ENCODE data around the gene UBE4B. TPM values are rescaled to one million over a fixed set of nuclear protein-coding genes. Genes with fewer than 3 reads are reported as not detected.

The UBE4B gene
- total and polyA plus RNA-seq, 10 of the 15 experiments (the other 5 are each of a cell fraction or from before 2014, with no cell fraction given), result 2.9 to 32.6 (median 20.7) TPM

- TF ChIP-seq NFYA (IDR thresholded peaks at IDR 0.05; ENCODE audit: borderline replicate concordance, low read depth, low read length) (no peak), PAX8 (IDR thresholded peaks at IDR 0.05) (no peak), CBX5 (IDR thresholded peaks at IDR 0.05; ENCODE audit: low read depth) (no peak), JUNB (IDR thresholded peaks at IDR 0.05) (no peak), RELB (IDR thresholded peaks at IDR 0.05; ENCODE audit: low read depth) (no peak), RAD51 (IDR thresholded peaks at IDR 0.05) (no peak), MTA2 (IDR thresholded peaks at IDR 0.05; ENCODE audit: low read depth) (no peak), ZNF592 (IDR thresholded peaks at IDR 0.05) (no peak), TARDBP (IDR thresholded peaks at IDR 0.05; ENCODE audit: borderline replicate concordance) (no peak), FOXK2 (IDR thresholded peaks at IDR 0.05) (no peak), ZBTB33 (IDR thresholded peaks at IDR 0.05) (no peak), CREB1 (IDR thresholded peaks at IDR 0.05; ENCODE audit: low read depth) (no peak)
These were observed 154.2 kb downstream of the UBE4B start (continued) for GRCh38 chr1:10187026-10187334.
